GM19467 (cell line): ENCODE measurements around the gene BCL11B.

ENCODE experiments used
- ATAC-seq: cut with Tn5 transposase; IDR thresholded peaks from one replicate; pipeline ENCODE4 v1.9.1; 2021; ENCODE audit warnings: mild to moderate bottlenecking, moderate library complexity; ENCODE audit not compliant: unreplicated experiment

Gene BCL11B

GRCh38 chr14:99256483-99256874 lies 15.5 kb downstream of the BCL11B start:
- no peak for ATAC-seq

- no peak for ATAC-seq
Observed at GRCh38 chr14:99255621-99256482, 16.1 kb downstream of the BCL11B start.

- ATAC-seq: no peak
Observed at GRCh38 chr14:99254328-99255009, 17.5 kb downstream of the BCL11B start.

- ATAC-seq: no peak
Observed at GRCh38 chr14:99253890-99254289, 18.1 kb downstream of the BCL11B start.

- no peak for ATAC-seq
Observed at GRCh38 chr14:99252940-99253868, 18.8 kb downstream of the BCL11B start.

GRCh38 chr14:99252443-99252939 lies 19.5 kb downstream of the BCL11B start:
- ATAC-seq: no peak

- no peak for ATAC-seq
Observed at GRCh38 chr14:99251721-99252120, 20.3 kb downstream of the BCL11B start.

- ATAC-seq: no peak
Observed at GRCh38 chr14:99250636-99251208, 21.3 kb downstream of the BCL11B start.

- no peak for ATAC-seq
Observed at GRCh38 chr14:99249389-99249788, 22.6 kb downstream of the BCL11B start.

- ATAC-seq: no peak
Observed at GRCh38 chr14:99248761-99249171, 23.2 kb downstream of the BCL11B start.

GRCh38 chr14:99247772-99248171 lies 24.2 kb downstream of the BCL11B start:
- no peak for ATAC-seq

- no peak for ATAC-seq
Observed at GRCh38 chr14:99247101-99247729, 24.8 kb downstream of the BCL11B start.

- no peak for ATAC-seq
Observed at GRCh38 chr14:99246536-99247097, 25.4 kb downstream of the BCL11B start.

GRCh38 chr14:99245564-99246511 lies 26.2 kb downstream of the BCL11B start:
- no peak for ATAC-seq

GRCh38 chr14:99244941-99245563 lies 26.9 kb downstream of the BCL11B start:
- no peak for ATAC-seq

- no peak for ATAC-seq
Observed at GRCh38 chr14:99244367-99244901, 27.6 kb downstream of the BCL11B start.

GRCh38 chr14:99242816-99243721 lies 28.9 kb downstream of the BCL11B start:
- no peak for ATAC-seq
